Hepatocyte (in vitro differentiated cells): Measurements from ENCODE around the gene CELSR1.

Experiments used
- EZH2phosphoT487 ChIP-seq: fragments of 200-600 bp; sonication (generic); IDR thresholded peaks from one replicate; pipeline ENCODE4 v1.6.1; 2018; ENCODE audit warnings: antibody characterized with exemption, mild to moderate bottlenecking, low read depth, moderate library complexity; ENCODE audit not compliant: unreplicated experiment, severe bottlenecking
- TF ChIP-seq, protein P1 (sequence below): fragments of 200-600 bp; sonication (generic); IDR thresholded peaks from 2 replicates; pipeline ENCODE4 v1.5.1; 2016; ENCODE audit warnings: antibody characterized with exemption, mild to moderate bottlenecking; ENCODE audit not compliant: poor library complexity

GRCh38 chr22:46465793-46466192, 71.6 kb downstream of the CELSR1 start:
- TF ChIP-seq, protein P1, sequence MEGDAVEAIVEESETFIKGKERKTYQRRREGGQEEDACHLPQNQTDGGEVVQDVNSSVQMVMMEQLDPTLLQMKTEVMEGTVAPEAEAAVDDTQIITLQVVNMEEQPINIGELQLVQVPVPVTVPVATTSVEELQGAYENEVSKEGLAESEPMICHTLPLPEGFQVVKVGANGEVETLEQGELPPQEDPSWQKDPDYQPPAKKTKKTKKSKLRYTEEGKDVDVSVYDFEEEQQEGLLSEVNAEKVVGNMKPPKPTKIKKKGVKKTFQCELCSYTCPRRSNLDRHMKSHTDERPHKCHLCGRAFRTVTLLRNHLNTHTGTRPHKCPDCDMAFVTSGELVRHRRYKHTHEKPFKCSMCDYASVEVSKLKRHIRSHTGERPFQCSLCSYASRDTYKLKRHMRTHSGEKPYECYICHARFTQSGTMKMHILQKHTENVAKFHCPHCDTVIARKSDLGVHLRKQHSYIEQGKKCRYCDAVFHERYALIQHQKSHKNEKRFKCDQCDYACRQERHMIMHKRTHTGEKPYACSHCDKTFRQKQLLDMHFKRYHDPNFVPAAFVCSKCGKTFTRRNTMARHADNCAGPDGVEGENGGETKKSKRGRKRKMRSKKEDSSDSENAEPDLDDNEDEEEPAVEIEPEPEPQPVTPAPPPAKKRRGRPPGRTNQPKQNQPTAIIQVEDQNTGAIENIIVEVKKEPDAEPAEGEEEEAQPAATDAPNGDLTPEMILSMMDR: no peak
- TF ChIP-seq EZH2phosphoT487: no peak
